PC-9 (cell line): Measurements from ENCODE around the gene MTG2. TPM values are rescaled to one million over a fixed set of nuclear protein-coding genes. Genes with fewer than 3 reads are reported as not detected.

Experiments
- BruUV-seq: library from RNA; stranded (reverse); fragments of 400-500 nt; replicated peaks from 2 replicates; lab custom pipeline; 2021; lab: Mats Ljungman, UMichigan
- CTCF ChIA-PET: fragments of 300-600 bp; sonication (Branson Sonifier 250); formaldehyde crosslinking; loops from one replicate; lab custom pipeline; 2022; ENCODE audit warnings: antibody characterized with exemption; lab: Charles Lee
- POLR2A ChIA-PET: fragments of 300-600 bp; sonication (Branson Sonifier 250); formaldehyde crosslinking; loops from one replicate; lab custom pipeline; 2022; ENCODE audit warnings: antibody characterized with exemption; ENCODE audit not compliant: unreplicated experiment; lab: Charles Lee
- DNase-seq, 2 experiments: peaks; one replicate each; pipeline versions ENCODE4 v3.0.0 to v3.0.0-alpha.2; 2015 to 2022; ENCODE audit warnings: mixed read lengths in 1 of 2
- H2AFZ ChIP-seq: fragments of 200-600 bp; sonication (generic); 2 replicates; pipeline ENCODE4 v1.8.1; 2017; ENCODE audit warnings: antibody characterized with exemption
- H3F3A ChIP-seq: fragments of 200-600 bp; sonication (generic); 2 replicates; pipeline ENCODE4 v1.8.1; 2017; ENCODE audit warnings: antibody characterized with exemption, mild to moderate bottlenecking, low read depth; ENCODE audit not compliant: insufficient read depth
- H3K27ac ChIP-seq: fragments of 200-600 bp; sonication (generic); 2 replicates; pipeline ENCODE4 v1.6.1; 2016; ENCODE audit warnings: mixed run types
- H3K27me3 ChIP-seq: fragments of 200-600 bp; sonication (generic); 2 replicates; pipeline ENCODE4 v1.6.1; 2016; ENCODE audit warnings: low read depth, mixed run types; ENCODE audit not compliant: insufficient read depth
- H3K36me3 ChIP-seq: fragments of 200-600 bp; sonication (generic); 2 replicates; pipeline ENCODE4 v1.6.1; 2016; ENCODE audit warnings: low read depth, mixed run types
- H3K4me1 ChIP-seq: fragments of 200-600 bp; sonication (generic); replicated peaks from 2 replicates; pipeline ENCODE4 v1.6.1; 2016; ENCODE audit warnings: mixed run types; ENCODE audit not compliant: insufficient read depth
- H3K4me2 ChIP-seq: fragments of 200-600 bp; sonication (generic); 2 replicates; pipeline ENCODE4 v1.6.1; 2017; ENCODE audit warnings: mixed run types
- H3K4me3 ChIP-seq: fragments of 200-600 bp; sonication (generic); 2 replicates; pipeline ENCODE4 v1.6.1; 2016; ENCODE audit warnings: mixed run types
- H3K79me2 ChIP-seq: fragments of 200-600 bp; sonication (generic); 2 replicates; pipeline ENCODE4 v1.6.1; 2017; ENCODE audit warnings: low read depth, mixed run types
- H3K9me2 ChIP-seq: fragments of 200-600 bp; sonication (generic); 2 replicates; pipeline ENCODE4 v1.8.1; 2017; ENCODE audit warnings: mild to moderate bottlenecking; ENCODE audit not compliant: insufficient read depth
- H3K9me3 ChIP-seq: fragments of 200-600 bp; sonication (generic); 2 replicates; pipeline ENCODE4 v1.8.1; 2016; ENCODE audit warnings: low read depth; ENCODE audit not compliant: insufficient read depth
- H4K20me1 ChIP-seq: fragments of 200-600 bp; sonication (generic); 2 replicates; pipeline ENCODE4 v1.8.1; 2017; ENCODE audit not compliant: insufficient read depth
- EZH2 ChIP-seq: fragments of 200-600 bp; sonication (generic); IDR thresholded peaks from 2 replicates; pipeline ENCODE4 v1.8.0; 2017; ENCODE audit warnings: antibody characterized with exemption, low read depth
- intact Hi-C: fragments of 100-400 bp; cut with micrococcal nuclease; formaldehyde crosslinking; loops from one replicate; pipeline ENCODE4 v1.10.0; 2022; ENCODE audit not compliant: unreplicated experiment
- total RNA-seq: library from RNA; stranded (reverse); gene quantifications from 2 replicates; pipeline ENCODE4 v1.2.3, GENCODE V29; 2021
- TF ChIP-seq, protein P1 (sequence below): fragments of 200-600 bp; sonication (generic); conservative IDR thresholded peaks from 2 replicates; pipeline ENCODE4 v1.6.1; 2017; ENCODE audit warnings: mixed run types, antibody characterized with exemption, mild to moderate bottlenecking, moderate library complexity

The MTG2 gene
- total RNA-seq, 1 experiment from 2014 or later = 58.1 TPM

- H3F3A ChIP-seq = peaks cover 5% of the 10 kb centered on the region; the same call in 1 of the 2 replicates
- POLR2A ChIA-PET = no interaction called here
- DNase-seq = peak in 1 of 2 experiments; percentile 41
- no peaks in the 10 kb centered on the region for H3K27me3 ChIP-seq
- H3K4me2 ChIP-seq = no peak overlapping the region
- H3K4me3 ChIP-seq = no peak overlapping the region
- H4K20me1 ChIP-seq = peaks cover 95% of the 10 kb centered on the region
- peaks cover 62% of the 10 kb centered on the region for H3K79me2 ChIP-seq
- no peak overlapping the region for H2AFZ ChIP-seq
- intact Hi-C loops = no loop called here
- H3K36me3 ChIP-seq = peaks cover 5% of the 10 kb centered on the region; the same call in 1 of the 2 replicates
- CTCF ChIA-PET = no interaction called here
- BruUV-seq = no TSS peak
- no peaks in the 10 kb centered on the region for H3K4me1 ChIP-seq
- TF ChIP-seq EZH2 = no peak
- TF ChIP-seq, protein P1, sequence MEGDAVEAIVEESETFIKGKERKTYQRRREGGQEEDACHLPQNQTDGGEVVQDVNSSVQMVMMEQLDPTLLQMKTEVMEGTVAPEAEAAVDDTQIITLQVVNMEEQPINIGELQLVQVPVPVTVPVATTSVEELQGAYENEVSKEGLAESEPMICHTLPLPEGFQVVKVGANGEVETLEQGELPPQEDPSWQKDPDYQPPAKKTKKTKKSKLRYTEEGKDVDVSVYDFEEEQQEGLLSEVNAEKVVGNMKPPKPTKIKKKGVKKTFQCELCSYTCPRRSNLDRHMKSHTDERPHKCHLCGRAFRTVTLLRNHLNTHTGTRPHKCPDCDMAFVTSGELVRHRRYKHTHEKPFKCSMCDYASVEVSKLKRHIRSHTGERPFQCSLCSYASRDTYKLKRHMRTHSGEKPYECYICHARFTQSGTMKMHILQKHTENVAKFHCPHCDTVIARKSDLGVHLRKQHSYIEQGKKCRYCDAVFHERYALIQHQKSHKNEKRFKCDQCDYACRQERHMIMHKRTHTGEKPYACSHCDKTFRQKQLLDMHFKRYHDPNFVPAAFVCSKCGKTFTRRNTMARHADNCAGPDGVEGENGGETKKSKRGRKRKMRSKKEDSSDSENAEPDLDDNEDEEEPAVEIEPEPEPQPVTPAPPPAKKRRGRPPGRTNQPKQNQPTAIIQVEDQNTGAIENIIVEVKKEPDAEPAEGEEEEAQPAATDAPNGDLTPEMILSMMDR = no peak
- no peak overlapping the region for H3K27ac ChIP-seq
- no peaks in the 10 kb centered on the region for H3K9me3 ChIP-seq
- H3K9me2 ChIP-seq = no peaks in the 10 kb centered on the region
Measured at GRCh38 chr20:62252342-62252966, 69.6 kb downstream of the MTG2 start.

Other genes starting within 250 kb of the MTG2 start
- gene TAF4, start 117.1 kb upstream of the MTG2 start, total RNA-seq = 25.8 and 32.5 TPM in 2 replicates
- 61.5 and 67.2 TPM in 2 replicates for gene LSM14B, start 60.6 kb upstream of the MTG2 start, total RNA-seq
- 367 and 391 TPM in 2 replicates for gene PSMA7, start 39.6 kb upstream of the MTG2 start, total RNA-seq
- 22.4 and 29.0 TPM in 2 replicates for gene SS18L1, start 39.3 kb upstream of the MTG2 start, total RNA-seq
- not detected in 2 replicates for gene HRH3, start 37.2 kb downstream of the MTG2 start, total RNA-seq
- gene OSBPL2, start 55.5 kb downstream of the MTG2 start, total RNA-seq = 84.8 and 90.7 TPM in 2 replicates
- gene ADRM1, start 120.0 kb downstream of the MTG2 start, total RNA-seq = 172 and 173 TPM in 2 replicates
- 700 and 744 TPM in 2 replicates for gene LAMA5, start 184.3 kb downstream of the MTG2 start, total RNA-seq
- gene RPS21, start 204.1 kb downstream of the MTG2 start, total RNA-seq = 2,188 and 2,275 TPM in 2 replicates
- 11.2 and 14.1 TPM in 2 replicates for gene CABLES2, start 224.3 kb downstream of the MTG2 start, total RNA-seq
- 8.7 and 14.0 TPM in 2 replicates for gene RBBP8NL, start 244.5 kb downstream of the MTG2 start, total RNA-seq